ENCODE measurements around the gene EGF. TPM values are rescaled to one million over a fixed set of nuclear protein-coding genes. Genes with fewer than 3 reads are reported as not detected.
"Not testable (repeated sequence)": the region's sequence is repeated elsewhere in the genome, so short reads cannot be mapped to it uniquely, and the experiment has no call there.

Gene EGF
- total RNA-seq, 1 donor from 2014 or later = not detected

- peaks cover 19% of the 10 kb centered on the region for H3K27me3 Mint-ChIP-seq
- no peak for DNase-seq
- intact Hi-C loops (cut with micrococcal nuclease) = no loop called here
Observed at GRCh38 chr4:110025056-110025455, 112.4 kb downstream of the EGF start.

GRCh38 chr4:110025718-110026117, 113.0 kb downstream of the EGF start:
- intact Hi-C loops (cut with micrococcal nuclease) = no loop called here
- H3K4me3 Mint-ChIP-seq = no peak overlapping the region
- no peaks in the 10 kb centered on the region for H3K36me3 Mint-ChIP-seq (ENCODE audit: low read depth)
- H3K27ac Mint-ChIP-seq = no peak overlapping the region
- H3K4me1 Mint-ChIP-seq = no peaks in the 10 kb centered on the region
- H3K27me3 Mint-ChIP-seq = peaks cover 19% of the 10 kb centered on the region
- DNase-seq = no peak
- peaks cover 2% of the 10 kb centered on the region for H3K9me3 Mint-ChIP-seq

More at GRCh38 chr4:110025056-110025455, 112.4 kb downstream of the EGF start:
- Mint-ChIP-seq H3K36me3 (ENCODE audit: low read depth) (no peaks in the 10 kb centered on the region), H3K4me3 (no peak overlapping the region), H3K9me3 (no peaks in the 10 kb centered on the region), H3K4me1 (no peaks in the 10 kb centered on the region), H3K27ac (no peak overlapping the region)

GRCh38 chr4:110032603-110033002, 119.9 kb downstream of the EGF start:
- Mint-ChIP-seq H3K4me1 (peaks cover 7% of the 10 kb centered on the region), H3K4me3 (no peak overlapping the region), H3K27me3 (peaks cover 31% of the 10 kb centered on the region), H3K27ac (no peak overlapping the region), H3K9me3 (peaks cover 13% of the 10 kb centered on the region), H3K36me3 (ENCODE audit: low read depth) (no peaks in the 10 kb centered on the region)
- no peak for DNase-seq
- intact Hi-C loops (cut with micrococcal nuclease) = no loop called here

- intact Hi-C loops (cut with micrococcal nuclease) = no loop called here
- H3K27ac Mint-ChIP-seq = no peak overlapping the region
- H3K27me3 Mint-ChIP-seq = peaks cover 34% of the 10 kb centered on the region
- peaks cover 7% of the 10 kb centered on the region for H3K4me1 Mint-ChIP-seq
- H3K36me3 Mint-ChIP-seq (ENCODE audit: low read depth) = no peaks in the 10 kb centered on the region
- H3K9me3 Mint-ChIP-seq = peaks cover 13% of the 10 kb centered on the region
- H3K4me3 Mint-ChIP-seq = no peak overlapping the region
- DNase-seq = no peak
Observed at GRCh38 chr4:110033355-110034025, 120.8 kb downstream of the EGF start.

- H3K36me3 Mint-ChIP-seq (ENCODE audit: low read depth) = no peaks in the 10 kb centered on the region
- no peak overlapping the region for H3K4me3 Mint-ChIP-seq
- H3K9me3 Mint-ChIP-seq = peaks cover 13% of the 10 kb centered on the region
- peaks cover 36% of the 10 kb centered on the region for H3K27me3 Mint-ChIP-seq
- intact Hi-C loops (cut with micrococcal nuclease) = no loop called here
- no peak overlapping the region for H3K27ac Mint-ChIP-seq
- H3K4me1 Mint-ChIP-seq = peaks cover 7% of the 10 kb centered on the region
- no peak for DNase-seq
Observed at GRCh38 chr4:110034026-110034393, 121.3 kb downstream of the EGF start.

GRCh38 chr4:110039164-110039563, 126.5 kb downstream of the EGF start:
- H3K4me3 Mint-ChIP-seq; H3K4me1 Mint-ChIP-seq; H3K36me3 Mint-ChIP-seq (ENCODE audit: low read depth); intact Hi-C loops (cut with micrococcal nuclease); H3K9me3 Mint-ChIP-seq; DNase-seq; H3K27ac Mint-ChIP-seq: not testable (repeated sequence)
- peaks cover 42% of the 10 kb centered on the region for H3K27me3 Mint-ChIP-seq

- intact Hi-C loops (cut with micrococcal nuclease) = no loop called here
- no peak overlapping the region for H3K4me3 Mint-ChIP-seq
Observed at GRCh38 chr4:110041735-110042134, 129.1 kb downstream of the EGF start.

GRCh38 chr4:110042545-110043517, 130.1 kb downstream of the EGF start:
- intact Hi-C loops (cut with micrococcal nuclease) = no loop called here
- peaks cover 16% of the 10 kb centered on the region for H3K27me3 Mint-ChIP-seq
- H3K27ac Mint-ChIP-seq = no peak overlapping the region
- H3K4me3 Mint-ChIP-seq = no peak overlapping the region
- peaks cover 11% of the 10 kb centered on the region for H3K4me1 Mint-ChIP-seq
- peaks cover 4% of the 10 kb centered on the region for H3K36me3 Mint-ChIP-seq (ENCODE audit: low read depth)
- DNase-seq = no peak
- no peaks in the 10 kb centered on the region for H3K9me3 Mint-ChIP-seq

More at GRCh38 chr4:110041735-110042134, 129.1 kb downstream of the EGF start:
- Mint-ChIP-seq H3K4me1 (peaks cover 7% of the 10 kb centered on the region), H3K9me3 (no peaks in the 10 kb centered on the region), H3K27me3 (peaks cover 25% of the 10 kb centered on the region), H3K36me3 (ENCODE audit: low read depth) (peaks cover 3% of the 10 kb centered on the region), H3K27ac (no peak overlapping the region)
- no peak for DNase-seq

- H3K4me1 Mint-ChIP-seq = peaks cover 19% of the 10 kb centered on the region
- intact Hi-C loops (cut with micrococcal nuclease) = no loop called here
- peaks cover 4% of the 10 kb centered on the region for H3K27me3 Mint-ChIP-seq
- H3K9me3 Mint-ChIP-seq = no peaks in the 10 kb centered on the region
- DNase-seq = no peak
- H3K27ac Mint-ChIP-seq = no peak overlapping the region
- no peak overlapping the region for H3K4me3 Mint-ChIP-seq
- peaks cover 11% of the 10 kb centered on the region for H3K36me3 Mint-ChIP-seq (ENCODE audit: low read depth)
Observed at GRCh38 chr4:110046588-110047049, 133.9 kb downstream of the EGF start.

GRCh38 chr4:110049951-110050925, 137.6 kb downstream of the EGF start:
- Mint-ChIP-seq H3K4me1 (peaks cover 31% of the 10 kb centered on the region), H3K27ac (no peak overlapping the region), H3K9me3 (no peaks in the 10 kb centered on the region), H3K27me3 (no peaks in the 10 kb centered on the region), H3K4me3 (no peak overlapping the region), H3K36me3 (ENCODE audit: low read depth) (peaks cover 18% of the 10 kb centered on the region)
- DNase-seq = peak; percentile 86
- intact Hi-C loops (cut with micrococcal nuclease) = loop anchor here (1.0 kb wide), 1 partner anchor 161 kb away; no protein-coding TSS in a partner anchor

- DNase-seq = peak; percentile 82
- Mint-ChIP-seq H3K36me3 (ENCODE audit: low read depth) (peaks cover 19% of the 10 kb centered on the region), H3K27me3 (no peaks in the 10 kb centered on the region), H3K4me1 (peaks cover 62% of the 10 kb centered on the region), H3K4me3 (peak overlapping the region; percentile 67), H3K27ac (peak overlapping the region; percentile 74), H3K9me3 (no peaks in the 10 kb centered on the region)
- intact Hi-C loops (cut with micrococcal nuclease) = loop anchor here (1.0 to 5.0 kb wide), 2 partner anchors 142 to 462 kb away; no protein-coding TSS in a partner anchor
Observed at GRCh38 chr4:110055158-110055768, 142.6 kb downstream of the EGF start.

GRCh38 chr4:110058677-110059076, 146.0 kb downstream of the EGF start:
- intact Hi-C loops (cut with micrococcal nuclease) = loop anchor here (1.0 to 5.0 kb wide), 3 partner anchors 30 to 459 kb away; no protein-coding TSS in a partner anchor
- peaks cover 65% of the 10 kb centered on the region for H3K4me1 Mint-ChIP-seq
- H3K27me3 Mint-ChIP-seq = no peaks in the 10 kb centered on the region
- H3K4me3 Mint-ChIP-seq = peak overlapping the region; percentile 65
- H3K9me3 Mint-ChIP-seq = no peaks in the 10 kb centered on the region
- DNase-seq = no peak
- H3K27ac Mint-ChIP-seq = peak overlapping the region; percentile 82
- H3K36me3 Mint-ChIP-seq (ENCODE audit: low read depth) = peaks cover 7% of the 10 kb centered on the region
